Measurements from ENCODE around the gene MARCHF9. TPM values are rescaled to one million over a fixed set of nuclear protein-coding genes. Genes with fewer than 3 reads are reported as not detected.
A peak's percentile ranks its signal among the peaks of the same experiment; 100 is the strongest.

Gene MARCHF9
- total RNA-seq, 1 experiment from 2014 or later, result 21.8 TPM

DNA sequence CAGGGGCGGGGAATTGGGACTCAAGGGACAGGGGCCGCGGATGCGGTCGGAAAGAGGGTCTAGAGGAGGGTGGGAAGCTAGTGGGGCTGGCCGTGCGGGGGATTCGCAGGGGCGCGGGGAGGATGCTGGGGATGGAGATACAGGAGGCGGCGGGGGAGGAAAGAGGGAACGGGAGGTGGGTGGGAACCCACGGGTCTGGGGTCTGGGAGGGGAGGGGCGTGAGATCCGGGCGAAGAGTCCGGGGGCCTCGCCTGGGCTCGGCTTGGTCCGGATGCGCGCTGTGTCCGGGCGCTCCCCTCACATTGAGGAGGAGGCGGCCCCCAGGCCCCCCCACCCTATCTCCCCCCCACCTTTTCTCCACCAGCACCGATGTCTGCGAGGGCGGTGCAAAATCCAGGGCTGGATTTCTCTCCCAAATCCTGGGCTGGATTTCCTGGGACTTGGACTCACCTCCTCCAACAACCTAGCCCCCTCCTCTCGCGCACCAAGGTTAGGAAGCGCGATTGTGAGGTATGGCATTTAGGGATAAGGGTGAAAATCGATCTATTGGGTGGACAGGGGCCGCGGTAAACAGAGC, 16.2 kb upstream of the MARCHF9 start, which contains the start of gene AGAP2:
TSS of gene AGAP2 (minus strand) at position 82 of the 577 bp plus-strand sequence. CDS start 496 bp downstream, outside the sequence.
- Histone ChIP-seq H3K9ac (ENCODE audit: low read length) (no peak within 1 kb of the TSS), H3K9me3 (ENCODE audit: control insufficient read depth in 1 of 2, insufficient read depth in 1 of 2, low read depth in 1 of 2, low read length in 2 of 2) (no peaks in the 10 kb centered on the region), H3K4me3 (replicated peaks in 1 of 2; ENCODE audit: low read depth in 1 of 2, low read length in 2 of 2) (no peak within 1 kb of the TSS), H4K20me1 (ENCODE audit: insufficient read depth) (no peaks in the 10 kb centered on the region), H3K4me1 (ENCODE audit: control insufficient read depth in 1 of 2, insufficient read depth in 2 of 2, low read length in 2 of 2) (peaks cover 8 to 20% of the 10 kb centered on the region in 2 experiments; a peak in 3 of 4 replicates), H3K9me2 (ENCODE audit: insufficient read depth) (no peaks in the 10 kb centered on the region), H3K79me2 (ENCODE audit: insufficient read depth, low read length) (no peaks in the 10 kb centered on the region), H3K27me3 (ENCODE audit: insufficient read depth, low read length) (no peaks in the 10 kb centered on the region), H3K4me2 (ENCODE audit: low read length) (no peak within 1 kb of the TSS), H2AFZ (ENCODE audit: low read depth, low read length, poor library complexity, severe bottlenecking) (no peak within 1 kb of the TSS), H3K27ac (ENCODE audit: low read depth, low read length) (no peak within 1 kb of the TSS), H3K36me3 (ENCODE audit: control insufficient read depth in 1 of 2, insufficient read depth in 2 of 2, low read length in 2 of 2) (peaks cover 0 to 2% of the 10 kb centered on the region in 2 experiments; a peak in 1 of 4 replicates)
- no TSS peak for BruUV-seq (replicated peaks)
- intact Hi-C loops (cut with micrococcal nuclease), result no loop called here
- ATAC-seq, result no peak
- POLR2A ChIA-PET, result no interaction called here
- CTCF ChIA-PET, result no interaction called here
- TF ChIP-seq JUND (IDR thresholded peaks at IDR 0.05) (no peak), SP1 (IDR thresholded peaks at IDR 0.05; ENCODE audit: low read depth) (peak; percentile 11; the same call in 1 of the 2 replicates), YY1 (IDR thresholded peaks at IDR 0.05; ENCODE audit: extremely low read depth, insufficient replicate concordance, low read depth, low read length) (no peak)
- TF ChIP-seq, protein P1, sequence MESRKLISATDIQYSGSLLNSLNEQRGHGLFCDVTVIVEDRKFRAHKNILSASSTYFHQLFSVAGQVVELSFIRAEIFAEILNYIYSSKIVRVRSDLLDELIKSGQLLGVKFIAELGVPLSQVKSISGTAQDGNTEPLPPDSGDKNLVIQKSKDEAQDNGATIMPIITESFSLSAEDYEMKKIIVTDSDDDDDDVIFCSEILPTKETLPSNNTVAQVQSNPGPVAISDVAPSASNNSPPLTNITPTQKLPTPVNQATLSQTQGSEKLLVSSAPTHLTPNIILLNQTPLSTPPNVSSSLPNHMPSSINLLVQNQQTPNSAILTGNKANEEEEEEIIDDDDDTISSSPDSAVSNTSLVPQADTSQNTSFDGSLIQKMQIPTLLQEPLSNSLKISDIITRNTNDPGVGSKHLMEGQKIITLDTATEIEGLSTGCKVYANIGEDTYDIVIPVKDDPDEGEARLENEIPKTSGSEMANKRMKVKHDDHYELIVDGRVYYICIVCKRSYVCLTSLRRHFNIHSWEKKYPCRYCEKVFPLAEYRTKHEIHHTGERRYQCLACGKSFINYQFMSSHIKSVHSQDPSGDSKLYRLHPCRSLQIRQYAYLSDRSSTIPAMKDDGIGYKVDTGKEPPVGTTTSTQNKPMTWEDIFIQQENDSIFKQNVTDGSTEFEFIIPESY (IDR thresholded peaks at IDR 0.05; ENCODE audit: extremely low read depth, insufficient replicate concordance, low read length), result no peak
- RAD21 ChIA-PET (ENCODE audit: low non-redundant PET in 1 of 2, low total read pairs in 2 of 2, uncharacterized antibody in 2 of 2, unreplicated experiment in 2 of 2), result no interaction called here
- DNase-seq (ENCODE audit: low read depth, low spot score), result no peak

DNA sequence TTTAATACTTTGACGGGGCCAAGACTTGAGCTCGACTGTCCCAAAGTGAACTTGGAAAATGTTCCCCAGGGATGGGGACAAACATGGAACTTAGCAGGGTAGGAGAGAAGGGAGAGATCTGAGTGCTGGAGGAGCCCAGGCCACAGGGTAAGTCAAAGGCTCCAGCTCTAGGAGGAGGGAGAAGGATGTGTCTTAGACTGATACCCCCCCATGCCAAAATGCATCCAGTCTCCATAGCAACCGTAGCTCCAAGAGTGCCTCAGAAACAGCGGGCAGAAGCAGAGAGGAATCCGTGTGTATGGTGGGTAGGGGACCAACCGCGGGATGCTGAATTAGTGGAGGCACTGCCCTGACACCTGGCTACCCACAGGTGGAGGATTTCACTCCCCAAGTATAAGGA, 15.5 kb upstream of the MARCHF9 start:
- peaks cover 10 to 26% of the 10 kb centered on the region in 2 experiments; a peak in 3 of 4 replicates for H3K4me1 ChIP-seq (ENCODE audit: control insufficient read depth in 1 of 2, insufficient read depth in 2 of 2, low read length in 2 of 2)
- no peak overlapping the region for H2AFZ ChIP-seq (ENCODE audit: low read depth, low read length, poor library complexity, severe bottlenecking)
- ChIA-PET CTCF (no interaction called here), RAD21 (ENCODE audit: low non-redundant PET in 1 of 2, low total read pairs in 2 of 2, uncharacterized antibody in 2 of 2, unreplicated experiment in 2 of 2) (no interaction called here), POLR2A (no interaction called here)
- no peaks in the 10 kb centered on the region for H3K9me2 ChIP-seq (ENCODE audit: insufficient read depth)
- H3K9ac ChIP-seq (ENCODE audit: low read length), result no peak overlapping the region
- intact Hi-C loops (cut with micrococcal nuclease), result no loop called here
- no TSS peak for BruUV-seq (replicated peaks)
- H3K79me2 ChIP-seq (ENCODE audit: insufficient read depth, low read length), result no peaks in the 10 kb centered on the region
- H3K27me3 ChIP-seq (ENCODE audit: insufficient read depth, low read length), result no peaks in the 10 kb centered on the region
- no peak overlapping the region for H3K4me2 ChIP-seq (ENCODE audit: low read length)
- H3K4me3 ChIP-seq (replicated peaks in 1 of 2; ENCODE audit: low read depth in 1 of 2, low read length in 2 of 2), result no peak overlapping the region
- peaks cover 0 to under 1% of the 10 kb centered on the region in 2 experiments; a peak in 1 of 4 replicates for H3K36me3 ChIP-seq (ENCODE audit: control insufficient read depth in 1 of 2, insufficient read depth in 2 of 2, low read length in 2 of 2)
- ATAC-seq, result no peak
- DNase-seq (ENCODE audit: low read depth, low spot score), result no peak
- no peak overlapping the region for H3K27ac ChIP-seq (ENCODE audit: low read depth, low read length)
- no peaks in the 10 kb centered on the region for H4K20me1 ChIP-seq (ENCODE audit: insufficient read depth)
- H3K9me3 ChIP-seq (ENCODE audit: control insufficient read depth in 1 of 2, insufficient read depth in 1 of 2, low read depth in 1 of 2, low read length in 2 of 2), result no peaks in the 10 kb centered on the region
- TF ChIP-seq EGR1 (IDR thresholded peaks at IDR 0.05; ENCODE audit: low read depth), result no peak
- TF ChIP-seq, protein P2, sequence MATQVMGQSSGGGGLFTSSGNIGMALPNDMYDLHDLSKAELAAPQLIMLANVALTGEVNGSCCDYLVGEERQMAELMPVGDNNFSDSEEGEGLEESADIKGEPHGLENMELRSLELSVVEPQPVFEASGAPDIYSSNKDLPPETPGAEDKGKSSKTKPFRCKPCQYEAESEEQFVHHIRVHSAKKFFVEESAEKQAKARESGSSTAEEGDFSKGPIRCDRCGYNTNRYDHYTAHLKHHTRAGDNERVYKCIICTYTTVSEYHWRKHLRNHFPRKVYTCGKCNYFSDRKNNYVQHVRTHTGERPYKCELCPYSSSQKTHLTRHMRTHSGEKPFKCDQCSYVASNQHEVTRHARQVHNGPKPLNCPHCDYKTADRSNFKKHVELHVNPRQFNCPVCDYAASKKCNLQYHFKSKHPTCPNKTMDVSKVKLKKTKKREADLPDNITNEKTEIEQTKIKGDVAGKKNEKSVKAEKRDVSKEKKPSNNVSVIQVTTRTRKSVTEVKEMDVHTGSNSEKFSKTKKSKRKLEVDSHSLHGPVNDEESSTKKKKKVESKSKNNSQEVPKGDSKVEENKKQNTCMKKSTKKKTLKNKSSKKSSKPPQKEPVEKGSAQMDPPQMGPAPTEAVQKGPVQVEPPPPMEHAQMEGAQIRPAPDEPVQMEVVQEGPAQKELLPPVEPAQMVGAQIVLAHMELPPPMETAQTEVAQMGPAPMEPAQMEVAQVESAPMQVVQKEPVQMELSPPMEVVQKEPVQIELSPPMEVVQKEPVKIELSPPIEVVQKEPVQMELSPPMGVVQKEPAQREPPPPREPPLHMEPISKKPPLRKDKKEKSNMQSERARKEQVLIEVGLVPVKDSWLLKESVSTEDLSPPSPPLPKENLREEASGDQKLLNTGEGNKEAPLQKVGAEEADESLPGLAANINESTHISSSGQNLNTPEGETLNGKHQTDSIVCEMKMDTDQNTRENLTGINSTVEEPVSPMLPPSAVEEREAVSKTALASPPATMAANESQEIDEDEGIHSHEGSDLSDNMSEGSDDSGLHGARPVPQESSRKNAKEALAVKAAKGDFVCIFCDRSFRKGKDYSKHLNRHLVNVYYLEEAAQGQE (IDR thresholded peaks at IDR 0.05; ENCODE audit: low read depth), result no peak
- TF ChIP-seq, protein P3, sequence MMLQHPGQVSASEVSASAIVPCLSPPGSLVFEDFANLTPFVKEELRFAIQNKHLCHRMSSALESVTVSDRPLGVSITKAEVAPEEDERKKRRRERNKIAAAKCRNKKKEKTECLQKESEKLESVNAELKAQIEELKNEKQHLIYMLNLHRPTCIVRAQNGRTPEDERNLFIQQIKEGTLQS (IDR thresholded peaks at IDR 0.05), result no peak
- TF ChIP-seq, protein P4, sequence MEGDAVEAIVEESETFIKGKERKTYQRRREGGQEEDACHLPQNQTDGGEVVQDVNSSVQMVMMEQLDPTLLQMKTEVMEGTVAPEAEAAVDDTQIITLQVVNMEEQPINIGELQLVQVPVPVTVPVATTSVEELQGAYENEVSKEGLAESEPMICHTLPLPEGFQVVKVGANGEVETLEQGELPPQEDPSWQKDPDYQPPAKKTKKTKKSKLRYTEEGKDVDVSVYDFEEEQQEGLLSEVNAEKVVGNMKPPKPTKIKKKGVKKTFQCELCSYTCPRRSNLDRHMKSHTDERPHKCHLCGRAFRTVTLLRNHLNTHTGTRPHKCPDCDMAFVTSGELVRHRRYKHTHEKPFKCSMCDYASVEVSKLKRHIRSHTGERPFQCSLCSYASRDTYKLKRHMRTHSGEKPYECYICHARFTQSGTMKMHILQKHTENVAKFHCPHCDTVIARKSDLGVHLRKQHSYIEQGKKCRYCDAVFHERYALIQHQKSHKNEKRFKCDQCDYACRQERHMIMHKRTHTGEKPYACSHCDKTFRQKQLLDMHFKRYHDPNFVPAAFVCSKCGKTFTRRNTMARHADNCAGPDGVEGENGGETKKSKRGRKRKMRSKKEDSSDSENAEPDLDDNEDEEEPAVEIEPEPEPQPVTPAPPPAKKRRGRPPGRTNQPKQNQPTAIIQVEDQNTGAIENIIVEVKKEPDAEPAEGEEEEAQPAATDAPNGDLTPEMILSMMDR (IDR thresholded peaks at IDR 0.05 in 2 of 3, conservative IDR thresholded peaks at IDR 0.05 in 1 of 3; ENCODE audit: borderline replicate concordance in 1 of 3, insufficient read depth in 1 of 3, low read depth in 2 of 3, low read length in 2 of 3), result no peak
- TF ChIP-seq TCF7L2 (IDR thresholded peaks at IDR 0.05; ENCODE audit: borderline replicate concordance, extremely low read depth, insufficient read depth, insufficient read length), result no peak
- TF ChIP-seq JUND (IDR thresholded peaks at IDR 0.05), result no peak
- no peak for TF ChIP-seq EZH2phosphoT487 (IDR thresholded peaks at IDR 0.05; ENCODE audit: borderline replicate concordance)
- TF ChIP-seq SIN3A (IDR thresholded peaks at IDR 0.05; ENCODE audit: low read depth), result no peak

Measured in HCT116 (cell line).